ENCODE results near the gene SPANXN4.

The SPANXN4 gene

GRCh38 chrX:143025628-143026027 lies at the start of gene SPANXN4:
SPANXN4 (plus strand) TSS chrX:143025928; CDS start chrX:143026015, 87 bp downstream.
- Mint-ChIP-seq H3K27ac (no peak within 1 kb of the TSS), H3K36me3 (no peaks in the 10 kb centered on the region), H3K4me3 (no peak within 1 kb of the TSS), H3K9me3 (ENCODE audit: low read depth) (peaks cover 6% of the 10 kb centered on the region), H3K4me1 (ENCODE audit: low read depth) (no peaks in the 10 kb centered on the region), H3K27me3 (no peaks in the 10 kb centered on the region)

DNA sequence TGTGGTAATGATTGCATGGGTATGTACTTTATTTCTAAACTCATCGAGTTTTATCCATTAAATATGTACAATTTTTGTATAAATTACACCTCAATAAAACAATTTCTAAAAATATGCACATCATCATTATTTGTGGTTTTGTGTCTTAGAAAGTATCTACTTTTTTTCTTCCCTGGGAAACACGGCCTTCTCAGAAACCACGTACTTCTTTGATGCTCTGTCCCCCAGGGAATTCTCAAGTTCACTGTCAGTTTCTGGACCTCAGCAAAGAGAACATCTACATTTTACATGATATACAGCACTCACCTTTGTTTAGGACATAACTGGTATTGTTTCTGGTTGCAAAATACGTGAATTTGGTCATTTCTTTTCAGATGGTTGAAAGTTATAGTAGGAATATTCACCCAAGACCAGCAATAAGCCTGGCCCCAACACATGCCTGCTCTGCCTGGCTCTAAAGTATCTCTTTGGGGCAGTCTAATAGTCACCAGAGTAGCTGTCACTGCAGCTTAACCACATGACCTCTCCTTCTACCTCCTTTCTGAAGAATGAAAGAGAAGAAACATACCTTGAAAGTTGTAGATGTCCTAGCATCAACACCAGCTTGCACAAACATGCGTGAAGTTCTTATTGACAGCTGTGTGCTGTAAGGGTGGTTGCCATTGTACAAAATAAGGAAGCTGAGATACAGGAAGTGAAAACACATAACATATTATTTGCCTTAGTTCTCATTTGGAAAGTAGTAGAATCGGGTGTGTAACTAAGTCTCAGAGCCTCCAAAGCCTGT lies 48.4 kb upstream of the SPANXN4 start:
- no peaks in the 10 kb centered on the region for H3K27me3 Mint-ChIP-seq
- no peaks in the 10 kb centered on the region for H3K36me3 Mint-ChIP-seq
- H3K27ac Mint-ChIP-seq = no peak overlapping the region
- no peaks in the 10 kb centered on the region for H3K9me3 Mint-ChIP-seq (ENCODE audit: low read depth)
- no peak overlapping the region for H3K4me3 Mint-ChIP-seq
- H3K4me1 Mint-ChIP-seq (ENCODE audit: low read depth) = no peaks in the 10 kb centered on the region

GRCh38 chrX:142978130-142978684 lies 47.5 kb upstream of the SPANXN4 start:
- H3K27me3 Mint-ChIP-seq = no peaks in the 10 kb centered on the region
- H3K27ac Mint-ChIP-seq = no peak overlapping the region
- no peaks in the 10 kb centered on the region for H3K36me3 Mint-ChIP-seq
- H3K4me3 Mint-ChIP-seq = no peak overlapping the region
- H3K4me1 Mint-ChIP-seq (ENCODE audit: low read depth) = no peaks in the 10 kb centered on the region
- no peaks in the 10 kb centered on the region for H3K9me3 Mint-ChIP-seq (ENCODE audit: low read depth)

- Mint-ChIP-seq H3K4me3 (no peak overlapping the region), H3K27me3 (no peaks in the 10 kb centered on the region), H3K27ac (no peak overlapping the region)
These were observed 43.0 kb upstream of the SPANXN4 start for GRCh38 chrX:142982679-142983078.

DNA sequence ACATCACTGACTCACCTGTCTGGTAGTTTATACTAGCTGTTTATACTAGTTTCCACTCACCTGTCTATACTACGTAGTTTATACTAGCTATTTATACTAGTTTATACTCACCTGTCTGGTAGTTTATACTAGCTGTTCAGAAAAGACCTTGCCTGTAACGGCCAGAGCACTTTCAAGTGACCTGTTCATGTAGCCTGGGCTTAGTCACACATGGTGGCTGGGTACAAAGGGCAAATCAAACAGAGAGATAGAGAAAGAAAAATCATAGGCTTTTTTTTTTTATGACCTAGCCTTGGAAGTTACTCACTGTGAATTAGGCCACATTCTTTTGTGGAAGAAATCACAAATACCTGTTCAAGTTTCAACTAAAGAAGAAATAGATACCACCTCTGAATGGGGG lies 30.7 kb upstream of the SPANXN4 start:
- Mint-ChIP-seq H3K4me3 (no peak overlapping the region), H3K27me3 (no peaks in the 10 kb centered on the region), H3K4me1 (ENCODE audit: low read depth) (no peaks in the 10 kb centered on the region), H3K27ac (no peak overlapping the region), H3K36me3 (no peaks in the 10 kb centered on the region), H3K9me3 (ENCODE audit: low read depth) (no peaks in the 10 kb centered on the region)

More at GRCh38 chrX:142982679-142983078, 43.0 kb upstream of the SPANXN4 start:
- Mint-ChIP-seq H3K4me1 (ENCODE audit: low read depth) (no peaks in the 10 kb centered on the region), H3K9me3 (ENCODE audit: low read depth) (no peaks in the 10 kb centered on the region), H3K36me3 (no peaks in the 10 kb centered on the region)

- Mint-ChIP-seq H3K27me3 (no peaks in the 10 kb centered on the region), H3K36me3 (no peaks in the 10 kb centered on the region), H3K4me1 (ENCODE audit: low read depth) (no peaks in the 10 kb centered on the region), H3K9me3 (ENCODE audit: low read depth) (no peaks in the 10 kb centered on the region), H3K4me3 (no peak overlapping the region), H3K27ac (no peak overlapping the region)
These were observed 27.1 kb upstream of the SPANXN4 start for GRCh38 chrX:142998447-142999198.

DNA sequence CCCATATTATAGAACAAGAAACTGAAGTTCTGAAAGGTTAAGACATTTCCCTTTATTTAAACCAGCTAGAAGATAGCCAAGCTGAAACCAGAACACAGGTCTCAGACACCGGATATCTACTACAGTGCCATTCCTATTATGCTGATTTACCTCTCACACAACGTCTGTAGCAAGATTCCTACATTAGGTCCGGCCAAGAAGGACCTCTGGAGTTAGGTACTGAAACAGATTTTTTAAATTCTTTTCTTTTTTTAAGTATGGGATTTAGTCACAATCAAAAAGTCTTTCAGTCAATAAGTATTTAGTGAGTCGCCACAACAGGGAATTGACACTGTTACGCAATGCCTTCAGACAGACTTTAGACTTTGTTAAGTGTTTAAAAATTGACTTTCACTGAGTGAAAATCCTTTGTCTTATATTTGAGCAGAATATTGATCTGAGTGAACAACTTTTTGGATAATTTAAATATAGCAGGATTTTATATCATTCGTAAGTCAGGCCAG lies 26.5 kb upstream of the SPANXN4 start:
- H3K4me1 Mint-ChIP-seq (ENCODE audit: low read depth) = no peaks in the 10 kb centered on the region

GRCh38 chrX:143002206-143002605 lies 23.5 kb upstream of the SPANXN4 start:
- H3K27ac Mint-ChIP-seq = no peak overlapping the region
- no peaks in the 10 kb centered on the region for H3K36me3 Mint-ChIP-seq
- no peak overlapping the region for H3K4me3 Mint-ChIP-seq
- H3K4me1 Mint-ChIP-seq (ENCODE audit: low read depth) = no peaks in the 10 kb centered on the region
- H3K27me3 Mint-ChIP-seq = no peaks in the 10 kb centered on the region
- H3K9me3 Mint-ChIP-seq (ENCODE audit: low read depth) = no peaks in the 10 kb centered on the region

More for the DNA sequence above, 26.5 kb upstream of the SPANXN4 start:
- H3K36me3 Mint-ChIP-seq = no peaks in the 10 kb centered on the region
- H3K27ac Mint-ChIP-seq = no peak overlapping the region
- no peak overlapping the region for H3K4me3 Mint-ChIP-seq
- H3K27me3 Mint-ChIP-seq = no peaks in the 10 kb centered on the region
- no peaks in the 10 kb centered on the region for H3K9me3 Mint-ChIP-seq (ENCODE audit: low read depth)

DNA sequence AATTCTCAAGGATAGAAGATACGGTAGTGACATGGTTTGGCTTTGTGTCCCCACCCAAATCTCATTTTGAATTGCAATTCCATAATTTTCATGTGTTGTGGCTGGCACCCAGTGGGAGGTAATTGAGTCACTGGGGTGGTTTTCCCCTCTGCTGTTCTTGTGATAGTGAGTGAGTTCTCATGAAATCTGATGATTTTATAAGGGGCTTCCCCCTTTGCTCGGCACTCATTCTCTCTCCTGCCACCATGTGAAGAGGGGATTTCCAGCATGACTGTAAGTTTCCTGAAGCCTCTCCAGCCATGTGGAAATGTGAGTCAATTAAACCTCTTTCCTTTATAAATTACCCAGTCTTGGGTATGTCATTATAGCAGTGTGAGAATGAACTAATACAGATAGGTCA lies 8.5 kb upstream of the SPANXN4 start:
- H3K36me3 Mint-ChIP-seq = no peaks in the 10 kb centered on the region
- no peaks in the 10 kb centered on the region for H3K4me1 Mint-ChIP-seq (ENCODE audit: low read depth)
- no peaks in the 10 kb centered on the region for H3K9me3 Mint-ChIP-seq (ENCODE audit: low read depth)
- H3K4me3 Mint-ChIP-seq = no peak overlapping the region
- no peak overlapping the region for H3K27ac Mint-ChIP-seq
- no peaks in the 10 kb centered on the region for H3K27me3 Mint-ChIP-seq

DNA sequence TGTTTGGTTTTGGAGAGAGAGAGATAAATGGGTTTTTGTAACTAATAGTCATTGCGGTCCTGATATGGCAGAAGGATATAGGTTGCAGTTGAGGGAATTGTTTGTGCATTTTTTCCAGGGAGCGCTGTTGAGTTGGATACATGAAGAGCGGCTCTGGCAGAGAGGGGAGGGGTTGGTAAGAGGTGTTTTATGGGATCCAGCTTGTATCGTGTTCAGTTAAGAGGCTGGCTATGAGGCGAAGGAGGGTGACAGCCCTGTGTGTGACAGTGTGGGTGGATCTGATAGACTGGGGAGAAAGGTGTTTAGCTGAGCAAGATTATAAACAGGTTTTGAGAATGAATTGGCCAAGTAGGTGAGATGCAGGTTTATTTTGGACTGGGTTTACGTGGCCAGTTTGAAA lies 1.5 kb downstream of the SPANXN4 start:
- Mint-ChIP-seq H3K36me3 (no peaks in the 10 kb centered on the region), H3K9me3 (ENCODE audit: low read depth) (peaks cover 6% of the 10 kb centered on the region), H3K4me1 (ENCODE audit: low read depth) (no peaks in the 10 kb centered on the region), H3K4me3 (no peak overlapping the region), H3K27me3 (no peaks in the 10 kb centered on the region), H3K27ac (no peak overlapping the region)

- Mint-ChIP-seq H3K4me1 (ENCODE audit: low read depth) (no peaks in the 10 kb centered on the region), H3K36me3 (no peaks in the 10 kb centered on the region), H3K9me3 (ENCODE audit: low read depth) (peaks cover 4% of the 10 kb centered on the region), H3K4me3 (no peak overlapping the region), H3K27ac (no peak overlapping the region), H3K27me3 (no peaks in the 10 kb centered on the region)
These were observed 21.8 kb downstream of the SPANXN4 start for GRCh38 chrX:143047511-143047910.

DNA sequence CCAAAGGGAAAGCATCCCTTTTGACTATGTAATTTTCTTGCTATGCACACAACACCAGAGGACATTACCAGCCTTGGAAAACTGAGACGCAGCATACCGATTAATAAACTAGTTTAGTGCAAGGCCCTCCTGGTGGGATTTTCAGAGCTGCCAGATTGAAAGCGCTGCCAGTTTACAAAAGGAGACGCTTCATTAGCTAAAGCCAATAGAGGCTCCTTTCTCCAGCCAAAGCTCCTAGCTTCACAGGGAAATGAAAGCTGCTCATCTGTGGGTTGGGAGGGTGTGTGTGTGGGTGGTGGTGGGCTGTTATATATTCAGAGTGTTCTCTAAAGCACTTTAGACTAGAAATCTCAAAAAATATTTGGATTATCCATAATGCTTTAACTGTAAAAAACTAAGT lies 32.4 kb downstream of the SPANXN4 start:
- H3K4me1 Mint-ChIP-seq (ENCODE audit: low read depth) = no peaks in the 10 kb centered on the region
- no peak overlapping the region for H3K27ac Mint-ChIP-seq
- H3K4me3 Mint-ChIP-seq = no peak overlapping the region
- H3K27me3 Mint-ChIP-seq = no peaks in the 10 kb centered on the region
- H3K36me3 Mint-ChIP-seq = no peaks in the 10 kb centered on the region
- H3K9me3 Mint-ChIP-seq (ENCODE audit: low read depth) = no peaks in the 10 kb centered on the region

DNA sequence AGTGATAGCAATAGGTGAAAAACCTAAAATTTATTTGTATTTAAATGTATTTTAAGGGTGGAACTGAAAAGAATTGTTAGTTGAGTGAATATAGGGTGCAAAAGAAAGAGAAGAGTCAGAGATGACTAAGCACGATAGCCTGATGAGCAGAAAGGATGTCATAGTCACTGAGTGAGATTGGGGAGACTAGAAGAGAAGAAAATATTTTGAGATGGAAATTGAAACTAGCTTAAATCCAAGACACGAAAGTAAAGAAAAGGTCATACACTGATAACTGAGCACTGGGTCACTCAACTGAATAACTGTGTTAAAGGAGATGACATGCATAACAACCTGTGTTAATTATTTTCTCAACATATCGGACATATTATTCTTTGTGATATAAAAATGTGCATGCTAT lies 55.5 kb downstream of the SPANXN4 start:
- H3K4me3 Mint-ChIP-seq = no peak overlapping the region
- no peaks in the 10 kb centered on the region for H3K4me1 Mint-ChIP-seq (ENCODE audit: low read depth)
- no peaks in the 10 kb centered on the region for H3K27me3 Mint-ChIP-seq
- H3K27ac Mint-ChIP-seq = no peak overlapping the region
- peaks cover 6% of the 10 kb centered on the region for H3K9me3 Mint-ChIP-seq (ENCODE audit: low read depth)
- H3K36me3 Mint-ChIP-seq = no peaks in the 10 kb centered on the region

DNA sequence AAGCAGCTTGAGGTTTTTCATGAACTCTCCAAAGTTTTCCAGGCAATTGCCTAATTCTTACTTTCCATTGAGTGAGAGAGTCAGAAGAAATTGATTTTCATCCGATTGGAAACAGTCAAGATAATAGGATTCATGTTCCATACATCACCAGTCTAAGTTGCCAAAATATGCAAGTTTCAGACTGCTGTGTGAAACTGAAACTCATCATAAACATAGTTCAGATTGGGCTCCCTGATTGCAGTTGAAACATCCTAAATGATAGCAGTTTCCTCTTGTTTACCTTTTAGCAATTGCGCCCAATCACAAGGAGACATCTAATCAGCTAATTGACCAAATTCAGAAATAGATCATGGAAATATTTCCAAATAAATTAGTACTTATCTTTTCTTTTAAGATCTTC lies 56.8 kb downstream of the SPANXN4 start:
- Mint-ChIP-seq H3K27ac (no peak overlapping the region), H3K4me1 (ENCODE audit: low read depth) (no peaks in the 10 kb centered on the region), H3K27me3 (no peaks in the 10 kb centered on the region), H3K4me3 (no peak overlapping the region), H3K36me3 (no peaks in the 10 kb centered on the region), H3K9me3 (ENCODE audit: low read depth) (peaks cover 6% of the 10 kb centered on the region)

Measured in activated naive CD8-positive, alpha-beta T cell (primary cell).